Activated naive CD8-positive, alpha-beta T cell treated with anti-CD3 and anti-CD28 coated beads for 36 hours (primary cell): ENCODE results near the gene FAAP100. TPM values are rescaled to one million over a fixed set of nuclear protein-coding genes. Genes with fewer than 3 reads are reported as not detected.
"Not testable (repeated sequence)": the region's sequence is repeated elsewhere in the genome, so short reads cannot be mapped to it uniquely, and the experiment has no call there.

Experiments
- DNase-seq: peaks from one replicate; pipeline ENCODE4 v3.0.0; 2021
- H3K27ac Mint-ChIP-seq: one replicate; pipeline ENCODE4 v1.8.0; 2022; ENCODE audit warnings: mild to moderate bottlenecking, moderate library complexity, mixed read lengths
- H3K27me3 Mint-ChIP-seq: one replicate; pipeline ENCODE4 v1.8.0; 2022; ENCODE audit warnings: mild to moderate bottlenecking, mixed read lengths
- H3K36me3 Mint-ChIP-seq: one replicate; pipeline ENCODE4 v1.8.0; 2021; ENCODE audit warnings: mild to moderate bottlenecking, mixed read lengths
- H3K4me1 Mint-ChIP-seq: one replicate; pipeline ENCODE4 v1.8.0; 2021; ENCODE audit warnings: mixed read lengths
- H3K4me3 Mint-ChIP-seq: one replicate; pipeline ENCODE4 v1.8.0; 2022; ENCODE audit warnings: mild to moderate bottlenecking, moderate library complexity, mixed read lengths
- H3K9me3 Mint-ChIP-seq: one replicate; pipeline ENCODE4 v1.8.0; 2022; ENCODE audit warnings: mixed read lengths
- total RNA-seq, 2 experiments: library from RNA; stranded (reverse); gene quantifications; one replicate each; pipeline ENCODE4 v1.2.3, GENCODE V29; 2021

The FAAP100 gene, protein sequence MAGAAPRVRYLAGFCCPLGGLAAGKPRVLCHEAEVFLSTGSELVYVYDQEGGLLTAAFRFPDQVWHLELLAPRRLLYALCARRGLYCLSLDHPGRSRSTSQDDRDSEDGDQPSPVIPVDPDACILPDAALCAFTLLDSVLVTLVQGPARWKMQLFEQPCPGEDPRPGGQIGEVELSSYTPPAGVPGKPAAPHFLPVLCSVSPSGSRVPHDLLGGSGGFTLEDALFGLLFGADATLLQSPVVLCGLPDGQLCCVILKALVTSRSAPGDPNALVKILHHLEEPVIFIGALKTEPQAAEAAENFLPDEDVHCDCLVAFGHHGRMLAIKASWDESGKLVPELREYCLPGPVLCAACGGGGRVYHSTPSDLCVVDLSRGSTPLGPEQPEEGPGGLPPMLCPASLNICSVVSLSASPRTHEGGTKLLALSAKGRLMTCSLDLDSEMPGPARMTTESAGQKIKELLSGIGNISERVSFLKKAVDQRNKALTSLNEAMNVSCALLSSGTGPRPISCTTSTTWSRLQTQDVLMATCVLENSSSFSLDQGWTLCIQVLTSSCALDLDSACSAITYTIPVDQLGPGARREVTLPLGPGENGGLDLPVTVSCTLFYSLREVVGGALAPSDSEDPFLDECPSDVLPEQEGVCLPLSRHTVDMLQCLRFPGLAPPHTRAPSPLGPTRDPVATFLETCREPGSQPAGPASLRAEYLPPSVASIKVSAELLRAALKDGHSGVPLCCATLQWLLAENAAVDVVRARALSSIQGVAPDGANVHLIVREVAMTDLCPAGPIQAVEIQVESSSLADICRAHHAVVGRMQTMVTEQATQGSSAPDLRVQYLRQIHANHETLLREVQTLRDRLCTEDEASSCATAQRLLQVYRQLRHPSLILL
- 10 to 100 TPM; 48.1 to 51.1 TPM for total RNA-seq

DNA sequence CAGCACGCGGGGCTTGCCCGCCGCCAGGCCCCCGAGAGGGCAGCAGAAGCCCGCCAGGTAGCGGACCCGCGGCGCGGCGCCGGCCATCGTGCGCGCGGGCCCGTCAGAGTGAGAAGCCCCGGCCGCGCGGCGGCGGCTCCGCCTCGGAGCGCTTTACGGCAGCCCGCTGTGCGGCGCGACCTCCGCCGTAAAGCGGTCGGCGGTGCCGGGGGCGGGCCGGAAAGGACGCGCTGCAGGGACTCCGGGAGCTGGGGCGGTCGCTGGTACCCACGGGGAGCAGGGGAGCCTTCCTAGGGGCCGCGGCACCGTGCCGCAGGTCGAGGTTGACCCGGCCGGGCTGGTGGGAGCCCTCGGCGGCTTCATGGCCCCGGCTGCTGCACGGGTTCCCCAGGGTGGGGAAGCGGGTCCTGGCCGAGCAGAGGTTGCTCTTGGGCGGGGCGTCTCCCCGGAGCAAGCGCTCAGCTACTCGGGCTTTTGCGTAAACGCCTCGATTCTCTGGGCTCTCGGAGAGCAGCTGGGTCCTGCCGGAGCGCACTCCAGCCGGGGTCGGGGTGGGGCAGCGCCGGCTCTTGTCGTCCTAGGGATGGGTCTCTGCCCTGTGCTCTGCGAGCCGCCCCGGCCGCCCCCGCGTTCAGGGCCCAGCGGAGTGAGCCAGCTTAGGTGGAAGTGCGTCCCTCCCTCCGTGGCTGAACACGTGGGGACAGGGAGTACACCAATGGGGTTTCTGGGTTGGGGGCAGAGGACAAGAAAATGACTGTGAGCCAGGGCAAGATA is at the start of gene FAAP100:
Gene FAAP100 (minus strand): TSS at position 110 of the 774 bp plus-strand sequence. CDS start 23 bp downstream, at position 87.
- Mint-ChIP-seq H3K4me3 (peak within 1 kb of the TSS; percentile 91), H3K36me3 (peaks cover 21% of the 10 kb centered on the region), H3K9me3 (no peaks in the 10 kb centered on the region), H3K27ac (peak within 1 kb of the TSS; percentile 92), H3K4me1 (peaks cover 30% of the 10 kb centered on the region), H3K27me3 (no peaks in the 10 kb centered on the region)
- peak; percentile 92 for DNase-seq

DNA sequence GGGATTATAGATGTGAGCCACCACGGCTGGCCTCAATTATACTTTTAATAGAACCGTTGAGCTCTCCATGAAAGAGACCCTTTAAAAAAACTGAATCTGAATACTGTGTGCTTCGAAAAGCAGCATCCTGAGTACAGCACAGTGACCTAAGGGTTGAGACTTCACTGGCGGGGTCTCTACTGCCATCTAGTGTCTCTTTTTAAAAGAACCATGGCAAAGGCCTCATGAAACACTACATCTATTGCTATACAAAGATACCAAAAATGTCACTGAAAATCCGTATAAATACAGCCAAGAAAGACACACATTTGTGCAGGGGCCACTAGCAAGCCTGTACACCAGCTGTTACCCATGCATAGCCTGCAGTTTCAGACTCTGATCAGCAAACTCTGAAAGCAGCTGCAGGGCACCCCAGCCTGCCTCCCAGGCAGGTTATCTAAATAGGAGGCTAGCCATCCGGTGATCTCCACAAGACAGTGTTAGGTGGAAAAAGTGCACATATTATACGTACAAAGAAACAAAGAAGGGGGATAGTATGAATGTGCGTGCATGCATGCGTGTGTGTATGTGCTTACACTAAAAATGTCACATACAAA is 49.5 kb upstream of the FAAP100 start:
- peaks cover 5% of the 10 kb centered on the region for H3K4me1 Mint-ChIP-seq
- DNase-seq, result peak; percentile 18
- H3K36me3 Mint-ChIP-seq, result peaks cover 20% of the 10 kb centered on the region
- H3K9me3 Mint-ChIP-seq, result no peaks in the 10 kb centered on the region
- H3K4me3 Mint-ChIP-seq, result no peak overlapping the region
- H3K27me3 Mint-ChIP-seq, result no peaks in the 10 kb centered on the region
- no peak overlapping the region for H3K27ac Mint-ChIP-seq

- Mint-ChIP-seq H3K9me3 (no peaks in the 10 kb centered on the region), H3K36me3 (peaks cover 16% of the 10 kb centered on the region), H3K4me1 (peaks cover 5% of the 10 kb centered on the region), H3K27ac (no peak overlapping the region), H3K4me3 (no peak overlapping the region), H3K27me3 (no peaks in the 10 kb centered on the region)
- no peak for DNase-seq
Measured at GRCh38 chr17:81599719-81600486, 47.8 kb upstream of the FAAP100 start.

GRCh38 chr17:81593105-81593871 is 41.1 kb upstream of the FAAP100 start:
- Mint-ChIP-seq H3K27ac (no peak overlapping the region), H3K9me3 (no peaks in the 10 kb centered on the region), H3K4me3 (no peak overlapping the region), H3K36me3 (peaks cover 12% of the 10 kb centered on the region), H3K4me1 (peaks cover 2% of the 10 kb centered on the region), H3K27me3 (no peaks in the 10 kb centered on the region)
- no peak for DNase-seq

DNA sequence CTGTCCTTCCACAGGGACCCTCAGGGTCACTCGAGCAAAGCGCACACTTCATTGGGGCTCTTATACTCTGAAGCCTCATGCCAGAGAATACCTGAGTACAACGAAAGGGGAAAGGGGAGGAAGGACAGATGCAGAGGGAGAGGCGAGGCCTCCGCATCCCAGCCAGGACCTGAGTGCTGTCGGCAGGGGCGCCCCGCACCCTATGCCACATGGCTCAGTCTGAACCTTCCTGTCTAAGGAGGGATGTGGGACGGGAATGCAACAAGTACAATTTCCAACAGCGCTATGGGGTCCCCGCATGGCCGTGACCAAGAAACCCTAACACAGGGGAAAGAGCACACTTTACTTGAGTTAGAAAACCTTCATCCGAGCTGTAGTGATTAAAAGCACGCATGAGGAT is 39.8 kb upstream of the FAAP100 start:
- Mint-ChIP-seq H3K27me3 (no peaks in the 10 kb centered on the region), H3K9me3 (no peaks in the 10 kb centered on the region), H3K36me3 (peaks cover 15% of the 10 kb centered on the region), H3K4me3 (no peak overlapping the region), H3K4me1 (no peaks in the 10 kb centered on the region), H3K27ac (no peak overlapping the region)
- no peak for DNase-seq

GRCh38 chr17:81590121-81590520 is 38.0 kb upstream of the FAAP100 start:
- Mint-ChIP-seq H3K9me3 (no peaks in the 10 kb centered on the region), H3K27me3 (no peaks in the 10 kb centered on the region), H3K36me3 (peaks cover 23% of the 10 kb centered on the region), H3K4me3 (no peak overlapping the region), H3K4me1 (no peaks in the 10 kb centered on the region), H3K27ac (no peak overlapping the region)
- DNase-seq, result no peak

DNA sequence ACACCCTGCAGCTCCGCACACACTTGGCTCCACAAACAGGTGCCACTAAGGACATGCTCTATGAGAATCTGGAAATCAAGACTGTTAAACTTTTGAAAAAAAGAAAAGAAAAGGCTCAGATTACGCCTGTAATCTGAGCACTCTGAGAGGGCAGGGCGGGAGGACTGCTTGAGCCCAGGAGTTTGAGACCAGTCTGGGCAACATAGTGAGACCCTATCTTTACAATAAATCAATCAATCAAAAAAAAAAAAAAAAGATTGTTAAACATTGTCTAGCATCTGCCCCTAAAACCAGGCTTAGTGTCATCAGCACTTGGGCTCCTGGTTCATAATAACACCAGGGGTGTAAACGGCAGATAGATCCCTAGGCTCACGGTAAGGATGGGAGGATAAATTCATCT is 37.5 kb upstream of the FAAP100 start:
- no peak overlapping the region for H3K4me3 Mint-ChIP-seq
- H3K9me3 Mint-ChIP-seq, result no peaks in the 10 kb centered on the region
- H3K36me3 Mint-ChIP-seq, result peaks cover 23% of the 10 kb centered on the region
- no peaks in the 10 kb centered on the region for H3K4me1 Mint-ChIP-seq
- H3K27me3 Mint-ChIP-seq, result no peaks in the 10 kb centered on the region
- no peak overlapping the region for H3K27ac Mint-ChIP-seq
- DNase-seq, result no peak

- peaks cover 24% of the 10 kb centered on the region for H3K36me3 Mint-ChIP-seq
- H3K27ac Mint-ChIP-seq, result no peak overlapping the region
- H3K9me3 Mint-ChIP-seq, result no peaks in the 10 kb centered on the region
- no peak overlapping the region for H3K4me3 Mint-ChIP-seq
- H3K4me1 Mint-ChIP-seq, result no peaks in the 10 kb centered on the region
- no peak for DNase-seq
- no peaks in the 10 kb centered on the region for H3K27me3 Mint-ChIP-seq
Measured at GRCh38 chr17:81586096-81586495, 33.9 kb upstream of the FAAP100 start.

DNA sequence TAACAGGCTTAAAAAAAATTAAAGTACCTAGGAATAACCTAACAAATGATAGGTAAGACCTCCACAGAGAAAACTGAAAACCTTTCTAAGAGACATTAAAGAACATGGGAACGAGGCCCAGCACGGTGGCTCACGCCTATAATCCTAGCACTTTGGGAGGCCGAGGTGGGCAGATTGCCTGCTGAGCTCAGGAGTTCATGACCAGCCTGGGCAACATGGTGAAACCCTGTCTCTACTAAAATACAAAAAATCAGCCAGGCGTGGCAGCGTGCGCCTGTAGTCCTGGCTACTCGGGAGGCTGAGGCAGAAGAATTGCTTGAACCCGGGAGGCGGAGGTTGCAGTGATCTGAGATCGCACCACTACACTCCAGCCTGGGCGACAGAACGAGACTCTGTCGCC is 32.6 kb upstream of the FAAP100 start:
- H3K27ac Mint-ChIP-seq, H3K9me3 Mint-ChIP-seq, H3K4me3 Mint-ChIP-seq, H3K4me1 Mint-ChIP-seq, DNase-seq, H3K27me3 Mint-ChIP-seq: not testable (repeated sequence)
- peaks cover 26% of the 10 kb centered on the region for H3K36me3 Mint-ChIP-seq

DNA sequence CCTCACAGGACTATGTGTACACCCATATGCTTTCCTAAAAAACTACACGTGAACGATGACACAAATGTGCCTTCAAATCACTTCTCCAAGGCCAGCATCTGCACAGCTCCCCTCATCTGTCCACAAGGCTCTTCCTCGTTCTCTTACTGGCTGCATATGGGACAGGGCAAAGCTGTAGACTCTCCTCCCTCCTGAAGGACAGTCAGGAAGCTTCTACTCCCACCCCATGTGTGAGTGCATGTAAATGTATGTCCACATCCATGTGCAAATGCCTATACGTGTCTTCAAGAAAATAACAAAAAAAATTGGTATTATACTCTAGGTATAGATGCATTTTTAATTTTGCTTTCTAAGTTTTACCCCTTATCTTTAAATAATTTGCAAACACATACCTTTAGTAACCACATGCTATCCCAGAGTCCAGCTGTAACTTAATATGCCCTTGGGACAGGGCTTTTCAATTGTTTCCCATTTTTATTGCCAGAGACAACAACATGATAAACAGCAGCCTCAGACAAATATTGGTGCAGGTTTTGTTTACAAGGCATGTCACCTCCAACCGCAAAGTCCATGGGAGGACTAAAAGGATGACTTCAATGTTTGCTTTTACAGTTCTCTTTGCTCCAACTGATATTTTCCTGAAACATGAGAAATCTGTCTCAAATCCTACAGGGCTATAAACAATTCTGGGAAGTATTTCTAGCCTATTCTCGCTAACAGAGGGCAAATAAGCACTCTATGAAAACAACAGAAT is 31.6 kb upstream of the FAAP100 start:
- Mint-ChIP-seq H3K27ac (no peak overlapping the region), H3K36me3 (peaks cover 24% of the 10 kb centered on the region), H3K27me3 (no peaks in the 10 kb centered on the region), H3K4me3 (no peak overlapping the region), H3K9me3 (no peaks in the 10 kb centered on the region), H3K4me1 (peaks cover 4% of the 10 kb centered on the region)
- DNase-seq, result no peak

- Mint-ChIP-seq H3K4me3 (no peak overlapping the region), H3K4me1 (peaks cover 8% of the 10 kb centered on the region), H3K9me3 (no peaks in the 10 kb centered on the region), H3K36me3 (peaks cover 20% of the 10 kb centered on the region), H3K27ac (no peak overlapping the region), H3K27me3 (no peaks in the 10 kb centered on the region)
- DNase-seq, result no peak
Measured at GRCh38 chr17:81582749-81583148, 30.6 kb upstream of the FAAP100 start.

GRCh38 chr17:81582341-81582740 is 30.2 kb upstream of the FAAP100 start:
- Mint-ChIP-seq H3K27ac (no peak overlapping the region), H3K4me3 (no peak overlapping the region), H3K27me3 (no peaks in the 10 kb centered on the region)

GRCh38 chr17:81581758-81582157 is 29.6 kb upstream of the FAAP100 start:
- peaks cover 8% of the 10 kb centered on the region for H3K4me1 Mint-ChIP-seq
- no peak overlapping the region for H3K27ac Mint-ChIP-seq
- H3K27me3 Mint-ChIP-seq, result no peaks in the 10 kb centered on the region
- no peak for DNase-seq
- peaks cover 22% of the 10 kb centered on the region for H3K36me3 Mint-ChIP-seq
- no peaks in the 10 kb centered on the region for H3K9me3 Mint-ChIP-seq
- H3K4me3 Mint-ChIP-seq, result no peak overlapping the region

More at GRCh38 chr17:81582341-81582740, 30.2 kb upstream of the FAAP100 start:
- Mint-ChIP-seq H3K9me3 (no peaks in the 10 kb centered on the region), H3K36me3 (peaks cover 21% of the 10 kb centered on the region), H3K4me1 (peaks cover 8% of the 10 kb centered on the region)
- no peak for DNase-seq
